Skin epidermis (tissue), 12 donors: Measurements from ENCODE around the gene ALKBH3.

Experiments
- H3K27ac ChIP-seq, 21 experiments: fragments of 200-600 bp; sonication (generic) in 11 of 21; one replicate each; pipeline ENCODE4 v1.5.0; 2020; ENCODE audit warnings: mild to moderate bottlenecking in 3 of 21, inconsistent platforms in 2 of 21, moderate library complexity in 2 of 21
- H3K4me3 ChIP-seq, 7 experiments: fragments of 200-600 bp; sonication (generic) in 2 of 7; one replicate each; pipeline ENCODE4 v1.5.0; 2020; ENCODE audit warnings: inconsistent platforms in 2 of 7, mild to moderate bottlenecking in 2 of 7, moderate library complexity in 1 of 7

ALKBH3 gene

GRCh38 chr11:43880640-43881159 is at the start of gene ALKBH3:
TSS of gene ALKBH3 (plus strand) at chr11:43880831. CDS start at chr11:43882653, 1,822 bp downstream.
- peak within 1 kb of the TSS in 20 of 21 experiments; percentile 46 to 91 (median 75) for H3K27ac ChIP-seq
- H3K4me3 ChIP-seq = peak within 1 kb of the TSS; percentile 66 to 94 (median 85)

DNA sequence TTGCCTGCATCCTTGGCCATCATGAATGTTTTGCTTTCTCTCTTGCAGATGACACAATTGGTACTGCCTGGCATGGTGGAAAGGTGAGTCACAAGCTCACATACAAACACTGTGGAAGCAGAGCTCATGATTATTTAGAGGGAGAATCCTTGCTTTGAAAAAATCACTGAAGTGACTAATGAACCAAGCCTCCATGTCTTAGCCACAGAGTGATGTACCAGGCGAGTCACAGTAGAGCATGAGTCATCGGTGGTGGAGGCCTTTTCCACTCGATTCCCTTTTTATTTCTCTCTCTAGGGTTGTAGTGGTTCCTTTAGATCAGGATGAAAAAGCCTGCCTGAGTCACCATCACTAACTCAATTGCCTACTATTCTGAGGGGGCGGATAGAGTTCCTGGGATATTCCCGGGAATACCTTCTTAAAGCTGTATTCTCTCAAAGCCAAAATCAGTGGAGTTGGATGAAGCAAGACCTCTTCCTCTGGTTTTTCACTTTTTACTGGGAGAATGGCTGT is 49.6 kb upstream of the ALKBH3 start:
- Histone ChIP-seq H3K4me3 (no peak overlapping the region), H3K27ac (no peak overlapping the region)

DNA sequence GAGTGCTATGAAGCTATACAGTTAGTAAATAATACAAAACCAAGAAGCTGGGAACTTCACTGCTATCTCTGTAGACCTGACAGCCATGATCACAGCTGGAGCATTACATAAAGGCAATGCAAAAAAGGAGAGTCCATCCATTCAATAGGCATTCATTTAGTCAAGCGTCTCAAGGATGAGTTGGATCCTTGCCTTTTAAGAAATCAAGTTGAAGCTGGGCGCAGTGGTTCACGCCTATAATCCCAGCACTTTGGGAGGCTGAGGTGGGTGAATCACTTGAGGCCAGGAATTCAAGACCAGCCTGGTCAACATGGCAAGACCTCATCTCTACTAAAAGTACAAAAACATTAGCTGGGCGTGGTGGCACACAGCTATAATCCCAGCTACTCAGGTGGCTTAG is 48.1 kb upstream of the ALKBH3 start:
- Histone ChIP-seq H3K4me3 (no peak overlapping the region), H3K27ac (no peak overlapping the region)

DNA sequence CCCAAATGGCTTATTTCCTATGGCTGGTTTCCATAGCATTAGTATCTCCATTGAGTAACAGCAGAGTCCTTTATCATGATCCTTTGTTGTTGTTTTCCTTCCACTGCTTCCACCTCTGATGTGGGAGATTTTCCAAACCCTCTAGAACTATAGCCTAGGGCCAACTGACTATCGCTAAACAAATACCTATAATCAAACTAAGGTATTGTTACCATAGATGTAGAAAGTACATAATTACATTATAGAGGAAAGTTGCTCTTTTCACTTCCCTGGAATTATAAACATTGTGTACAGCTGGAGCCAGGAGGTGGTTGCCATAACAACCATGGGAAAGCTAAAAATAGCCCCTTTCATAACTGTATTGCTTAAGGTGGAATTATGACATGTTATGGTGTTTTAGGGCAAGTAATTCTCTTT is 47.0 kb upstream of the ALKBH3 start:
- Histone ChIP-seq H3K27ac (no peak overlapping the region), H3K4me3 (no peak overlapping the region)

GRCh38 chr11:43834286-43834685 is 46.3 kb upstream of the ALKBH3 start:
- H3K4me3 ChIP-seq = no peak overlapping the region
- no peak overlapping the region for H3K27ac ChIP-seq

DNA sequence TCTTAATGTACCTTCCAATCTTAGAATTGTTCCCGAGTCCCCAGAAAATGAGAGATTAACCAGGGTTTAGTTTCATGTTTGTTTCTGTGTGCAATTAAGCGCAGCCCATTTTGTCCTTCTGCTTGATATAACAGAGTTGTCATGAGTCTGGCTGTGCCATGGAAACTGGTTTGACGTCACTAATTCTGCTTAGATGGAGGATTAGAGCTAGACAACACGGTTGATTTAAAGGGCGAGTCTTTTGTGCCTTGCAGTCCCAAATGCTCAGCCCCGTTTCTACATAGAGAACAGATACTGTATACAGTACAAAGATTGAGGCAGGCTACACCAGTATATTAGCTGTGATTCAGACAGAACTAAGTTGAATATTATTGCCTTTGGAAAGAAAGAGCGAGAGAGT is 45.5 kb upstream of the ALKBH3 start:
- Histone ChIP-seq H3K27ac (no peak overlapping the region), H3K4me3 (no peak overlapping the region)

GRCh38 chr11:43837879-43838278 is 42.8 kb upstream of the ALKBH3 start:
- no peak overlapping the region for H3K27ac ChIP-seq
- no peak overlapping the region for H3K4me3 ChIP-seq

- H3K27ac ChIP-seq = no peak overlapping the region
- no peak overlapping the region for H3K4me3 ChIP-seq
These were observed 38.6 kb upstream of the ALKBH3 start for GRCh38 chr11:43842021-43842420.

DNA sequence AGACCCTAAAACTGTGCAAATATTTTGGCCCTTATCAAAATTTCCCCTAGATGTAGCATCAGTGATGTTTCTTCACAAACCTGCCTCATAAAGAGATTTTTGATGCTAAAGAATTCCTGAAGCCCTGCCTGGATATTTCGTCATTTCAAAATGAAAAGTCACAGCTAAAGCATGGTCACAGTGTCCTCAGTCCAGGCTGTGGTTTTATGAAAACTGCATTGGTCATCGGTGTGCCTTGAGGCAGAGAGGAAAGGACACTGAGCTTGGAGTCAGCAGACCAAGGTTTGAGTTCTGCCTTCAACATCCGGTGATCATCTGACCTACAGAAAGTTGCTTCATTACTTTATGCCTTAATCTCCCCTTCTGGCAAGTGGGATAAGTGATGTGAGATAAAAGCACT is 34.8 kb upstream of the ALKBH3 start:
- no peak overlapping the region for H3K27ac ChIP-seq
- no peak overlapping the region for H3K4me3 ChIP-seq

DNA sequence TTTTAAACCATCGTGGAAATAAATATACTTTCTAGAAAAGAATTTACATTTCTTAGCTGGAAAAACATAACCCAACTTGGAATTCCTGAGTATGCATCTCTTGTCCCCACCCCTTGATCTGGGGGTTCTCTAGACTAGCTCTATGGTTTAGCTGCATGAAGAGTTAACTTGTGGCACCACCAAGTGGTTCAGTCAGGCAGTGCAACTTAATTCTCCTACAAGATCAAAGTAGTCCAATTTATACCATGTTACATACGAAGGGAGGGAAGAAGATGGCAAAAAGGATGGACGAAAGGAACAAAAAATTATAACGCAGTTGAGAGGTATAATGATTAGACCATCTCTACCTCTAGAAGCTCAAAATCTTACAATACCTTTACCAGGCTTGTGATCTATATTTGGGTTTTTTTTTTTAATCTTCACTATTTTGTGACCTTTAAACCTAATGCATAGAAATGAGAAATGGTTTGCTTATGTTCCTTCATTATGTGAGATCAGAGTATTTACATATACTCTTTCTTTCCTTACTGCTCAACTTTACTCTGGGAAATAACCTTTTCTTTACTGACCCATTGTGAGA is 28.5 kb upstream of the ALKBH3 start:
- Histone ChIP-seq H3K27ac (no peak overlapping the region), H3K4me3 (no peak overlapping the region)

- Histone ChIP-seq H3K4me3 (no peak overlapping the region), H3K27ac (no peak overlapping the region)
These were observed 26.9 kb upstream of the ALKBH3 start for GRCh38 chr11:43853781-43854180.

DNA sequence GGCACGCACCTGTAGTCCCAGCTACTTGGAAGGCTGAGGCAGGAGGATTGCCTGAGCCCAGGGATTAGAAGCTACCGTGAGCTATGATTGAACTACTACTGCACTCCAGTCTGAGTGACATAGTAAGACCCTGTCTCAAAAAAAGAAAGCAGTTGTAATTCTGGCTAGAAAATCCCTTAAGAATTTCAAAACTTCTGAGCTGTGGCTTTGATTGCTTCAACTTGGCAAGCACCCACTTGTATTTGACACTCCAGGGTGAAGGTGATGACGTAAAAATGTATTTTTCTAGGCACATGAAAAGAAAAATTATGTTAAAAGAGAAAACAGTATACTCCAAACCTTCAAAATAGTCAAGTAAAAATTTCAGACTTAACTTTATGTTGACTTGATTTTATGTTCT is 23.6 kb upstream of the ALKBH3 start:
- Histone ChIP-seq H3K4me3 (no peak overlapping the region), H3K27ac (no peak overlapping the region)

DNA sequence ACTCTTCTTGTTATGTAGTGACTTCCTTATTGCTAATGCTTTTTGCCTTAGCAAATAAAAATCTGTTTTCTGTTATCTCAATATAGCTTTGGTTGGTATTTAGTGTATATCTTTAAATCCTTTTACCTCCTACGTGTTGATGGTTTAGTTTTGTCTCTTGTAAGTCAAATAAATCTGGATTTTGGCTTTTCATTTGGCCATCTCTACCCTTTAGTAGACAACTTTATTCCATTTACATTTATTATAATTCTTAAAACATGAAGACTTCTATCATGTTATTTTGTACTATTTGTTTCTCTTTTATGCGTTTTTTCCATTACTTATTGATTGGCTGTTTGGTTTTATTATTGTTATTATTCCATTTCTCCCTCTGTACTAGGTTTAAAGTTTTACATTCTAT is 19.5 kb upstream of the ALKBH3 start:
- no peak overlapping the region for H3K4me3 ChIP-seq
- no peak overlapping the region for H3K27ac ChIP-seq

DNA sequence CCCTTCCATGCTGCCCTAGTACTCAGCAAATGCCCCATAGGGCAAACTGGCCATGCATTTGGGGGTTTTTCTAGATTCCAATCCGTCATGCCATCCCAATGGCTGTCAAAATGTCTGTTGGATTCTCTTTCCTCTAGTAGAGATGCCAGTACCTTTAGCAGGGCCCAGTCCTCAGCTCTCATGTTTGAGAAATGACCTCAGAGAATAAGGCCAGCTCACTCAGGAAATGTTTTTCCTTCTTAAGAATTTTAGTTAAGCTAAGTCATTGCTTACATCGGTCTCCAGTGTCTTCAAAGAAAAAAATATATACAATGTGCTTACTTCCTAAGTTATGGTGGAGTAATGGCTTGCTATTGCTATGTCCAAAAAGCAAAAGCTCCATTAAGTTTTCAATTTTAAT is 14.1 kb upstream of the ALKBH3 start:
- no peak overlapping the region for H3K27ac ChIP-seq
- no peak overlapping the region for H3K4me3 ChIP-seq

GRCh38 chr11:43866969-43867368 is 13.7 kb upstream of the ALKBH3 start:
- Histone ChIP-seq H3K27ac (no peak overlapping the region), H3K4me3 (no peak overlapping the region)

DNA sequence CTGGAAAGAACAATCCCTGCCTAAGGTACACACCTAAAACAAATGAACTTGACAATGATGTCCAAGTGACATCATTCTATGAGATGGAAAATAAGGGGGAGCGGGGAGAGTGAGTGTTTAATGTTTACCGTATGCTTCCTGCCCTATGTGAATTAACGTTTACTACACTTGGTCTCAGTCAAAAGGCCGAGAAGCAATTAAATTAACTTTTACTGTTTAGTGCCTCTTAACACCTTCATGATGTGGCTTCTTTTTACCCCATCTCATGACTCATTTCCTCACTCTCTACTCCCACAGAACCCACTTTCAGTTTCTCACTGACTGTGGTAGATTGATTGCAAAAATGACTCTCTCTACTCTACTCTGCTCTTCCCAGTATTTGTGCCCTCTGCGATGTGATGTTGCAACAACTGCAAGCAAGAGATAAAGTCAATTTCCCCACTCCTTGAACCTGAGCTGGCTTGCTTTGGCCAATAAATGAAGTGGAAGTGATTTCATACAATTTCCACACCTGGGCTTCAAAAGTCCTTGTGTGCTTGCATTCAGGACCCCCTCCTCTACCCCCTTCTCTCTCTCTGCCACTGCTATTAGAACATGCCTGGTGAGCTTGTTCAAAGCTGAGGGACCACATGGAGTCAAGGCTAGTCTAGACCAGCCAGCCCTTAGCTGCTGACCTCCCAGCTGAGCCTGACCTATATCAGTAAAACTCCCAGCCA is 11.6 kb upstream of the ALKBH3 start:
- Histone ChIP-seq H3K27ac (peak overlapping the region in 2 of 21 experiments; percentile 2 to 16), H3K4me3 (no peak overlapping the region)

DNA sequence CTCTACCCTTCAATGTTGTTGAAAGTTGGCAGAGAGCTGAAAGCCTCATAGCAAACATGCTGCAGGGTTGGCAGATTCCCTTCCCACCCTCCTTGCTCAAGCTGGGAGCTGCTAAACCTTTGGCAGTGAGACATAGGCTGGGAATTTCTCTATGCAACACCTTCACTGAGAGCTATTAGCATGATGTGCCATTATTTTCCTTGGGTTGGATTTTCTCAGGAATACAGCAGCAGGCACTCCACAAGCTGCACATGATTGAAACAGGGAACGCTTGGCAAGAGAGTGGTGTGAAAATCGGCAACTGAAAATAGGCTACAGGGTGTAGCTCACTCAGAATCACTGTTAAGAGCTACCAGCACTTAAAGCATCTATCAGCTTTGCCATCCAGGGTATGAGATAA is 9.6 kb upstream of the ALKBH3 start:
- H3K27ac ChIP-seq = no peak overlapping the region
- H3K4me3 ChIP-seq = no peak overlapping the region

DNA sequence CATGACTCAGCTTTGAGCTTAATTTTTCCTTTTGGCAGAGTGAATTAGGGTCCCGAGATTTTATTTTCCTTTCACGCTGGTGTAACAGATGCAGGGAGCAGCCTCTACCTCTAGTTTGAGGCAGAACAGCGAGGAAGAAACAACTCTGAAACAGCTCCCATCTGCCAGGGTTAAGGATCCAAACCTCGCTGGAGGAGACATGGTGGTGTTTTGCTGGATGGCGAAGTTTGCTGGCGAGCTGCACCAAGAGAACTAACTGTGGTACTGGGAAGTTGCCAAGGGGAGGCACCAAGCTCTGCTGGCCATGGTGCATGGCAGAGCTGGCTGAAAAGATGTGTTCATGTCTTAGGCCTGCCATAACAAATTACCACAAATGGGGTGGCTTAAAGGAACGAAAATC is 7.6 kb upstream of the ALKBH3 start:
- Histone ChIP-seq H3K4me3 (no peak overlapping the region), H3K27ac (no peak overlapping the region)

- H3K27ac ChIP-seq = no peak overlapping the region
- H3K4me3 ChIP-seq = no peak overlapping the region
These were observed 6.6 kb upstream of the ALKBH3 start for GRCh38 chr11:43874078-43874477.

DNA sequence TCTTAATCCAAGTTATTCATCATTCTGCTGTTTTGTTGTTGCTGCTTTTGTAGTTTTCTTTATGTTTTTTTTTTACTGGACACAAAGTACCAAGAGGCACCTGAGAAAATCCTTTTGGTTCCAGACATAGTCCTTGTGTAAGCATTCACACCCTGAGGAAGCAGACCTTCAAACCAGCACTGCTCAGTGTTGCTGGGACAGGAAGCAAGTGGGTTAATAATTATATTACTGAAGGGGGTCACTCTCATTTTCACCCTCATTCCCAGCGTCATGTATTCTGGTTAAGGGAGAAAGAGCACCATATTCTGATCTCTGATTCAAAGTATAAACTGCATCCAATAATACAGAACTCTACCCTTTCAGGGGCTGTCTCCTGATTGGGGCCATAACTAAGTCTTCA is 5.9 kb upstream of the ALKBH3 start:
- no peak overlapping the region for H3K4me3 ChIP-seq
- no peak overlapping the region for H3K27ac ChIP-seq
